ENCODE results near the gene GNRHR.
"Not testable (repeated sequence)": the region's sequence is repeated elsewhere in the genome, so short reads cannot be mapped to it uniquely, and the experiment has no call there.

The GNRHR gene

DNA sequence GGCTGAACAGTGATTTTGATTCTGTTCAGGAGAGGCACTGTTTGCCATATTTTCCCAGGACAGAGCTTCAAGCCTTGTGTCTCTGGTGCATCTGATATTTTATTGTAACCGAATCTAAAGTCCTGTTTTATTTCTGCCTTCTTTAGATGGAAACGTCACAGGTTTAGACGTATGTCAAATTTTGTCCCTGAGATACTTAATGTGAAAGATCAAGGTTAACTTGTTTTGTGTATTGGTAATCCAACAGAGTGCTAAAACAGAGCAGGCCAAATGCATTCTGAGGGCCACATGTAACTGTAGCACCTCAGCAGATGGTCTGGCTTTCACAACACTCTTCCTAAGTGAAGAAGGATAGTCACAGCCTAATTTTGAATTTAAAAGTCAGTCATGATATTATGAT lies at the start of gene GNRHR:
Gene GNRHR (minus strand): TSS at position 101 of the 400 bp plus-strand sequence. CDS start 53 bp downstream, at position 48.
- DNase-seq (ENCODE audit: low read depth), result no peak

DNA sequence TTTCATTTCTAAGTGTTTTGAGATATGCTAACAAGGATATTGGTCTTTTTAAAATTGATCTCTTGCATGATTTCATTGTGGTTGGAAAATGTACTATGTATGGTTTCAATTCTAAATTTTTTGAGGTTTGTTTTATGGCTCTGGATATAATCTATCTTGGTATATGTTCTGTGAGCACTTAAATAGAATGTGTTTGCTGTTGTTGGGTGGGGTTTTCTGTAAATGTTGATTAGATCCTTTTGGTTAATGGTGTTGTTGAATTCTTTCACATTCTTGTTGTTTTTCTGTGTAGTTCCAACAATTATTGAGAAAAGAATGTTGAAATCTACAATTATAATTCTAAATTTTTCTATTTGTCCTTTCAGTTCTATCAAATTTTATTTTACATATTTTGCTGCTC lies 42.6 kb upstream of the GNRHR start:
- DNase-seq (ENCODE audit: low read depth), result no peak

DNA sequence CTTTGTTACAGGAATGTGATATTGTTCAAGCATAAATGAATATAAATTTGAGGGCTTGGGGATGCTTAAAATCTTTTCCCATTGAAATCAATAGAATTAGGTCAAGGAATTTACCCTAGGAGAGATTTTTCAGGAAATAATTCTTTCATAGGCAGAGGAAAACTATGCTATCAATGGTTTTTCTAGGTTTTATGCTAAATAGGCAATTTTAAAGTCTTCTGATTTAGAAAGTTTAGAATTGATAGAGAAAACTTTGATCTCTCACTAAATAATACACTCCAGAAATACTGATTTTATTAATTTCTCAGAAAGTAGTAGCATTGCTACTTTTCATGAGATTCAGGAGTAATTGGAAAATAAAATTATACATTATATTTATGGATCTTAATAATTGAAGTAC lies 36.5 kb upstream of the GNRHR start:
- DNase-seq (ENCODE audit: low read depth), result no peak

DNA sequence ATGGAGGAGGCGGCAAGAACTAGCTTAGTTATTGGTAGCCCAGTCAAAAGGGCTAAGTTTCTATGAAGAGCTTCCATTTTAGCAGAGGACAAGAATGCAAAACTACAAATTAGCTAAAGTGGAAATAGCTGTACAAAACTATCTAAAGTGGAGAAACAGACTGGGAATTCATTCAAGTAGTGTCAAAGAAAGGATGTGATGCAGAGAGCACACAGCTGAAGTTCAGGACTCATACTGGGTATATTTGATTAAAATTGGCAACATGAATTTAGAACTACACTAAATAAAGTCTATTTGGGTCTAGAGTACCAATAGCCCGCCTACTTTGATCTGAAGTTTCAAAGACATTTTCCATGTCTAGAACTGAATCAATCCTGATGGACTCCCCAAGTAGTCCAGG lies 33.1 kb upstream of the GNRHR start:
- DNase-seq (ENCODE audit: low read depth), result no peak

GRCh38 chr4:67785528-67785927 lies 31.3 kb upstream of the GNRHR start:
- no peak for DNase-seq (ENCODE audit: low read depth)

- DNase-seq (ENCODE audit: low read depth), result no peak
Measured at GRCh38 chr4:67779631-67780030, 25.4 kb upstream of the GNRHR start.

DNA sequence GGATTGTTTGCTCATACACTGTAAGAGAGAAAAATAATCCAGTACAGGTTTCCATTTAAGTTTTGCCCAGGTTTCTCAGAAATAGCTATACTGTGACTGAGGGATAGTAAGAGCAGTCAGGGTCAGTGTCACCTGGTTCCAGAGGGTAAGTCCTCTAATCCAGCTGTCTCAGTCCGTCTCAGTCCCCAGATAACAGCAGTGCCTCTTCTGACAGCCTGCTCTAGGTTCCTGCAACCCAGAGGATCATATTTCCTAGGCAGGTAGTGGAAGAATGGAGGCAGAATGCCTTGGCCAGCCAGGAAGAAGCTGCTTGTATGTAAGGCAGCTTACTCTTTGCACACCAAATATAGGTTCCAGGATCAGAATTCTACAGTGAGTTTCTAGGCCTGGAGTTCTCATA lies 22.6 kb upstream of the GNRHR start:
- no peak for DNase-seq (ENCODE audit: low read depth)

DNA sequence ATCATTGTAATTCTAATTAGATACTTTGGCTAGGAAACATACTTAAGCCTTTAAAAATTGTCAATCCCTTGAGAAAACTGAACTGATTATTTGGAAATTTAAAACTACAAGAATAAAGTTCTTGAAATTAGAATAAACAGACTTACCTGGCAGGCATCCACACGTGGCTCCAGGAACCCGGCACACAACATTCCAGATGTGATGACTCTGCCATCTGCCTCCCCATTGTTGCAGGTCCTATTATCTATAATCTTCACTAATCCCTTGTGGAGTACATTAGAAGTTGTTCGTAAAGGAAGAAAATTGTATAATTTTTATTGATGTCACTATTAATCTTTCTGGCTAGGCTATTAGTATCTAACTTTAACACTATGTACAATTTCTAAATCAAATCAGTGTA lies 16.2 kb upstream of the GNRHR start:
- no peak for DNase-seq (ENCODE audit: low read depth)

DNA sequence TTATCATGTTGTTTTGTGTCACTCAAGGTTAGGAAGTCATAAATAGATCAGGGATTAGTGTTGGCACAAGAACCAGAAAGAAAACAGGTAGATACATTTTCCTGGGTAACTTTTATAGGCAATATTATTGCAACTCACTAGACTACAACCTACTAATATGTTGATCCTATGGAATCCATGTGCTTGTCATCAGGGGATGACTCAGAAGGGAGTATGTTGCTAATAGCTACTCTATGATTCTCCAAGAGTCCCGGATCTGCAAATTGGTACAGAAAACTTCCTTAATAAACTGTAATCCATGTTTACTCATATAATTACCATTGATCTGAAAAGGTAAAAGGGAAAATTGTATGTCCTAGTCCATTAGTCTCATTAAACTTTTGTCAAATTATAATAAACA lies 11.7 kb upstream of the GNRHR start:
- no peak for DNase-seq (ENCODE audit: low read depth)

- no peak for DNase-seq (ENCODE audit: low read depth)
Measured at GRCh38 chr4:67765401-67765800, 11.2 kb upstream of the GNRHR start.

DNA sequence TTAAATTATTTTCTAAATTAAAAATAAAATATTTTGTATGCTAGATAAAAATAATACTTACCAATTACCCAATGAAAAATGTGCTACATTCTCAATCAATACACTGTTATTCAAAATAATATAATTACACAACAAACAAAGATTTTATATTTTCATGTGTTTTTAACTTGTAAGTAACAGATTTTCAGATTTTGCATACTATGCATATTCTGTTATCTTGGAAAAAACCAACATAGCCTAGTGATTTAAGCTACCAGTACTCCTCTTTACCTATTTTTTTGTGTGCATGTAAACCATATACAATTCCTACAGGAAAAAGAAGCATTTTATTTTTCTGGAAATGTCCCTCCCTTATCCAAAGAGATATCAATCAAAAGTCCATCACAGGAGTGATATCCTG lies 10.0 kb upstream of the GNRHR start:
- no peak for DNase-seq (ENCODE audit: low read depth)

DNA sequence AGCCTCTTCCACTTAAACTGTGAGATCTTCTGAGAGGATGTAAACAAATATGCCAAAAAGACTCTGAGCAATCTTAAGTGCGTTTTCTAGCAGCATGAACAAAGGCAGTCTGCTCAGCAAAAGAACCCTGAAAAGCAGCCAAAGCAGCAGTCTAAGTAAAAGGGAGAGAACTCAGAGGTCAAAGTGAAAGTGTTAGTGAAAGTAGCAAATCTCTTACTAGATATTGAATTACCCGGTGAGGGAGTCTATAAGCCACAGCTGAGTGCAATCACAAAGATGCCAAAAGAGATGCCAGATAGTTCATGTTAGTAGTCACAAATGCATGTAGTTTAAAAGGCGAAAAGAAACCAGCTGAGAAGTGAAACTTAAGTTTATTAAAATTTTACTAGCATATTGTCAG lies 7.9 kb upstream of the GNRHR start:
- no peak for DNase-seq (ENCODE audit: low read depth)

GRCh38 chr4:67756991-67757390 lies 2.8 kb upstream of the GNRHR start:
- DNase-seq (ENCODE audit: low read depth), result not testable (repeated sequence)

DNA sequence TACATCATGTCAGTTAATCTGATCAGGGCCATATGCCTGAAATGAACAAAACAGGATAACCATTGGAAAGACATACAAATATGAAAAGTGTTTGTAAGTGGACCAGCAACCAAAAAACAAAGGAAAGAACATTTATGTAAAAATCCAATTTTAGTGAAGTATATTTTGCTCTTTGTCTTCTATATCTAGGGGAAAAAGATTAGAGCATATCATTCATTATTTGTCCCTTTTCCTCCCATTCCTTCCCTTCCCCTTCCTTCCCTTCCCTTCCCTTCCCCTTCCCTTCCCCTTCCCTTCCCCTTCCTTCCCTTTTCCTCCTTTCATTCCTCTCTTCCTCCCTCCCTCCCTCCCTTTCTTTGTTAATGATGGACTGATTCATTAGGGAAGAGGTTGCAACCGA lies 1.8 kb upstream of the GNRHR start:
- DNase-seq (ENCODE audit: low read depth), result no peak

DNA sequence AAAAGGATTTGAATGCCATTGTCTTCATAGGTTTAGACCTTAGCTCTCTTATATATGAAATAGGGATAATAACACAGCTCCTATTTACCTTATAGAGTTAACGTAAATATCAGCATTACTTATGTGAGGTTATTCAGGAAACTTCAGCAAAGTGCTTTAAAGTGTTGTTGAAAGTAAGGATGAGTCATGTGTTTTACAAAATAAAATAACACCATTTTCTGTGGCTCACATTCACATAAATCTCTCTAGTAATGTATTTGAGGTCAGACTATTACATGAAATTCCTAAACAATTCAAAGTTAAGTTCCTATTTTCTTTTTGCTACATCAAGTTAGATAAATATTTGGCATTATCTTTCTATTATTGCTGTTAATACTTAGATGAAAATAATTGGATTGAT lies 2.9 kb downstream of the GNRHR start:
- DNase-seq (ENCODE audit: low read depth), result no peak

- no peak for DNase-seq (ENCODE audit: low read depth)
Measured at GRCh38 chr4:67750691-67751090, 3.5 kb downstream of the GNRHR start.

GRCh38 chr4:67749286-67749685 lies 4.9 kb downstream of the GNRHR start:
- no peak for DNase-seq (ENCODE audit: low read depth)

- no peak for DNase-seq (ENCODE audit: low read depth)
Measured at GRCh38 chr4:67746797-67747495, 7.2 kb downstream of the GNRHR start.

GRCh38 chr4:67744561-67745283 lies 9.5 kb downstream of the GNRHR start:
- DNase-seq (ENCODE audit: low read depth), result no peak

DNA sequence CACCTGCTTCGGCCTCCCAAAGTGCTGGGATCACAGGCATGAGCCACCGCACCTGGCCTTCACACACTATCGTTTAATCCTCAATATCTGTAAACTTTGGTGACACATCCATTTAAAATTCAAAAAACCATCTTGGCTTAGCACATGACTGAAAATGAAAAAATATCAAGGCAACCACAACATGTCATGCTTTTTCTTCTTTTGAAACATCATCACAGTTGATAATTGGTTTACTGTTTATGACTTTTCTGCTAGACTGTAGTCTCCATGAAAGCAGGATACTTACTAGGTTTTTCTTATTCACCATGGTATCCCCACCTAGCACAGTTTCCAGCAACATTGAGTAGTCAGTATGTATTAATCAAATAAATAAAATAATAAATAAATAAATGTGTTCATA lies 11.0 kb downstream of the GNRHR start:
- DNase-seq (ENCODE audit: low read depth), result no peak

- DNase-seq (ENCODE audit: low read depth), result no peak
Measured at GRCh38 chr4:67736262-67736661, 17.9 kb downstream of the GNRHR start.

GRCh38 chr4:67735325-67735724 lies 18.9 kb downstream of the GNRHR start:
- no peak for DNase-seq (ENCODE audit: low read depth)

GRCh38 chr4:67730511-67730910 lies 23.7 kb downstream of the GNRHR start:
- not testable (repeated sequence) for DNase-seq (ENCODE audit: low read depth)
